Neutrophil (primary cell): Measurements from ENCODE around the gene C3orf33.
A peak's percentile ranks its signal among the peaks of the same experiment; 100 is the strongest.

ENCODE experiments used
- H3K27ac ChIP-seq: fragments of 200-600 bp; sonication (generic); 2 replicates; pipeline ENCODE4 v1.5.1; 2016; ENCODE audit warnings: mild to moderate bottlenecking, moderate library complexity
- H3K27me3 ChIP-seq: fragments of 200-600 bp; sonication (generic); 2 replicates; pipeline ENCODE4 v1.6.0; 2016; ENCODE audit warnings: mild to moderate bottlenecking
- H3K36me3 ChIP-seq: fragments of 200-600 bp; sonication (generic); 2 replicates; pipeline ENCODE4 v1.5.1; 2017
- H3K4me1 ChIP-seq, 2 experiments: fragments of 200-600 bp in 1 of 2; sonication (generic) in 1 of 2; 1 replicate in 1 of 2; 2 replicates in 1 of 2; pipeline versions ENCODE4 v1.5.1 to v1.6.1; 2013 to 2016; ENCODE audit warnings: low read depth in 1 of 2, low read length in 1 of 2, mild to moderate bottlenecking in 1 of 2, moderate library complexity in 1 of 2; ENCODE audit not compliant: control insufficient read depth in 1 of 2, insufficient read depth in 1 of 2
- H3K4me3 ChIP-seq, 2 experiments: fragments of 200-600 bp in 1 of 2; sonication (generic) in 1 of 2; 1 replicate in 1 of 2; 2 replicates in 1 of 2; pipeline ENCODE4 v1.5.1; 2013 to 2016; ENCODE audit warnings: low read depth in 1 of 2, low read length in 1 of 2, mild to moderate bottlenecking in 1 of 2, moderate library complexity in 1 of 2
- H3K9me3 ChIP-seq: fragments of 200-600 bp; sonication (generic); 2 replicates; pipeline ENCODE4 v1.5.1; 2016
- TF ChIP-seq, protein P1 (sequence below): fragments of 200-600 bp; sonication (generic); IDR thresholded peaks from 2 replicates; pipeline ENCODE4 v1.5.1; 2016; ENCODE audit warnings: antibody characterized with exemption

The C3orf33 gene

DNA sequence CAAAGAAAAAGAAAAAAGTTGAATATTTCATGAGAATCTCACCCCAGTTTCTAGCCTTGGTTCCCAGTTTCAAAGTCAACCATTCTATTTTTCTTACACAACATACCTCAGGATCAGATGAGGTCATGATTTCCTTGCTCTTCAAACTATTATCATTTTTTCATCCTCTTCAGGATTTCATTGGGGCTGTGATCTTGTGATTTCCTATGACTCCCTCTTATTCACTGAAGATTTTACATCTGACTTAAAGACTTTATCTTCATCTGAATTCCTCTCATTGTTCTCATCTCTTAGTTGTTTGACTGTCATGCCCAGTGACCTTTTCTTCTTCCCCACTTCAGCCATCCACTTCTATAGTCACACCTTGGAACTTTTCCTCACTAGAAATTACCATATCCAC lies 3.1 kb upstream of the C3orf33 start:
- no peak overlapping the region for H3K27ac ChIP-seq
- no peaks in the 10 kb centered on the region for H3K27me3 ChIP-seq
- no peak overlapping the region for H3K4me3 ChIP-seq
- H3K36me3 ChIP-seq: no peaks in the 10 kb centered on the region
- TF ChIP-seq, protein P1, sequence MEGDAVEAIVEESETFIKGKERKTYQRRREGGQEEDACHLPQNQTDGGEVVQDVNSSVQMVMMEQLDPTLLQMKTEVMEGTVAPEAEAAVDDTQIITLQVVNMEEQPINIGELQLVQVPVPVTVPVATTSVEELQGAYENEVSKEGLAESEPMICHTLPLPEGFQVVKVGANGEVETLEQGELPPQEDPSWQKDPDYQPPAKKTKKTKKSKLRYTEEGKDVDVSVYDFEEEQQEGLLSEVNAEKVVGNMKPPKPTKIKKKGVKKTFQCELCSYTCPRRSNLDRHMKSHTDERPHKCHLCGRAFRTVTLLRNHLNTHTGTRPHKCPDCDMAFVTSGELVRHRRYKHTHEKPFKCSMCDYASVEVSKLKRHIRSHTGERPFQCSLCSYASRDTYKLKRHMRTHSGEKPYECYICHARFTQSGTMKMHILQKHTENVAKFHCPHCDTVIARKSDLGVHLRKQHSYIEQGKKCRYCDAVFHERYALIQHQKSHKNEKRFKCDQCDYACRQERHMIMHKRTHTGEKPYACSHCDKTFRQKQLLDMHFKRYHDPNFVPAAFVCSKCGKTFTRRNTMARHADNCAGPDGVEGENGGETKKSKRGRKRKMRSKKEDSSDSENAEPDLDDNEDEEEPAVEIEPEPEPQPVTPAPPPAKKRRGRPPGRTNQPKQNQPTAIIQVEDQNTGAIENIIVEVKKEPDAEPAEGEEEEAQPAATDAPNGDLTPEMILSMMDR: no peak
- no peaks in the 10 kb centered on the region for H3K9me3 ChIP-seq
- H3K4me1 ChIP-seq: peaks cover 6 to 9% of the 10 kb centered on the region in 2 experiments

DNA sequence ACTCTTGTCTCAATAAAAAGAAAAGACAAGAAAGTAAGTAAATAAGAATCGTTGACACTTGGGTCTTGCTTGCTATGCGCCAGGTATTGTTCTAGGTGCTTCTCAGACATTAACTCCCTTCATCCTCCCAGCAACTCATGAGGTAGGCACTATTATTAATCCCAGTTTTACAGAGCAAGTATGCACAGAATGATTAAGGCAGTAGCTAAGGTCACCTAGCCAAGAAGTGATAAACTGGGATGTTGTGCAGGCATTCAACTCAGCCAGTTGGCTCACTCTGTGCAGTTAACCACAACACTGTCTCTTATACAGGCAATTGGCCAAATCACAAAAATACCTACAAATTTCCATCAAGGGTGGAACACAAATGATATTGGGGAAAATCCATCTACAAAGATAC lies 1.7 kb upstream of the C3orf33 start:
- no peaks in the 10 kb centered on the region for H3K27me3 ChIP-seq
- TF ChIP-seq, protein P1: no peak
- H3K36me3 ChIP-seq: no peaks in the 10 kb centered on the region
- H3K4me1 ChIP-seq: peaks cover 6 to 9% of the 10 kb centered on the region in 2 experiments
- no peaks in the 10 kb centered on the region for H3K9me3 ChIP-seq
- no peak overlapping the region for H3K4me3 ChIP-seq
- H3K27ac ChIP-seq: no peak overlapping the region

DNA sequence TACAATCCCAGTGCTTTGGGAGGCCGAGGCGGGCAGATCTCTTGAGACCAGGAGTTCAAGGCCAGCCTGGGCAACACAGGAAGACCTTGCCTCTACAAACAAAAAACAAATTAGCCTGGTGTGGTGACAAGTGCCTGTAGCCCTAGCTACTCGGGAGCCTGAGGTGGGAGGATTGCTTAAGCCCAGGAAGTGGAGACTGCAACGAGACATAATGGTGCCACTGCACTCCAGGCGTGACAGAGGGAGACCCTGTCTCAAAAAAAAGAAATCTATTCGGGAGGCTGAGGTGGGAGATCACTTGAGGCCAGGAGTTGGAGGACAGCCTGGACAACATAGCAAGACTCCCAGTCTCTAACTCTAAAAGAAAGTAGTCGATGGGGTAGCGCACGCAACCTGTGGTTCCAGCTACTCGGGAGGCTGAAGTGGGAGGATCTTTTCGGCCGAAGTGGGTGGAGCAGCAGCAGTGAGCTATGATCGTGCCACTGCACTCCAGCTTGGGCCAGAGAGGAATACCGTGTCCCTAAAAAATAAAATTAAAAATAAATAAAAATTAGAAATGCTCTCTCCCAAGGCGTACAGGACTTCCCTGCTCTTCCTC lies 775 bp downstream of the C3orf33 start:
- Histone ChIP-seq H3K27me3 (no peaks in the 10 kb centered on the region), H3K36me3 (no peaks in the 10 kb centered on the region), H3K9me3 (no peaks in the 10 kb centered on the region), H3K27ac (no peak overlapping the region), H3K4me1 (peaks cover 6 to 9% of the 10 kb centered on the region in 2 experiments), H3K4me3 (peak overlapping the region; percentile 64 to 81)
- TF ChIP-seq, protein P1: no peak

DNA sequence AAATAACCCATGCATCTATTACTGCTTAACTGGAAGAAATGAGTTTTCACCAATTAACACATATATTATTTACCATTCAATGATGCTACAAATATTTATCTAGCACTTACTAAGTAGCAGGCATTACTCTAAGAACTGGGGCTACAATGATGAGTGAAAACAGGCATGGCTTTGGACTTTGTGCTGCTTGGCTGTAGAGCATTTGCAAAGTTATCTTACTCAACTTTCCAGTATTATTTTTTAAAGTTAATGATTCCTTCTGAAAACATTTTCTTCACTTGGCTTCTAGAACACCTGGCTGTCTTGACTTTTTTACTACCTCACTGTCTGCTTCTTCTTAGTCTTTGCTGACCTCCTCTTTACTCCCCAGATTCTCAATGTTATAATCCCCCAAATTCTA lies 1.8 kb downstream of the C3orf33 start:
- Histone ChIP-seq H3K27ac (no peak overlapping the region), H3K36me3 (no peaks in the 10 kb centered on the region), H3K4me3 (no peak overlapping the region), H3K9me3 (no peaks in the 10 kb centered on the region), H3K4me1 (peaks cover 6 to 9% of the 10 kb centered on the region in 2 experiments), H3K27me3 (no peaks in the 10 kb centered on the region)
- TF ChIP-seq, protein P1: no peak

DNA sequence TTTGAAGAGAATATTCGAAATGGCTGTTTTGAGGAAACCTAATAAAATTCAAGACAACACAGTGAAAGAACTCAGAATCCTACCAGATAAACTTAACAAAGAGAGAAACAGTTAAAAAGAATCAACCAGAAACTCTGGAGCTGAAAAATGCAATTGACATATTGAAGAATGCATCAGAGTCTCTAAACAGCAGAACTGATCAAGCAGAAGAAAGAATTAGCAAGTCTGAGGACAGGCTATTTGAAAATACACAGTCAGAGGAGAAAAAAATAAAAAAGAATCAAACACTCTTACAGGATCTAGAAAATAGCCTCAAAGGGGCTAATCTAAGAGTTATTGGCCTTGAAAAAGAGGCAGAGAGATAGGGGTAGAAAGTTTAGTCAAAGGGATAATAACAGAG lies 13.5 kb downstream of the C3orf33 start:
- Histone ChIP-seq H3K27me3 (no peaks in the 10 kb centered on the region), H3K9me3 (no peaks in the 10 kb centered on the region), H3K4me1 (peaks cover 9 to 16% of the 10 kb centered on the region in 2 experiments), H3K4me3 (no peak overlapping the region), H3K27ac (no peak overlapping the region), H3K36me3 (no peaks in the 10 kb centered on the region)
- TF ChIP-seq, protein P1: no peak

DNA sequence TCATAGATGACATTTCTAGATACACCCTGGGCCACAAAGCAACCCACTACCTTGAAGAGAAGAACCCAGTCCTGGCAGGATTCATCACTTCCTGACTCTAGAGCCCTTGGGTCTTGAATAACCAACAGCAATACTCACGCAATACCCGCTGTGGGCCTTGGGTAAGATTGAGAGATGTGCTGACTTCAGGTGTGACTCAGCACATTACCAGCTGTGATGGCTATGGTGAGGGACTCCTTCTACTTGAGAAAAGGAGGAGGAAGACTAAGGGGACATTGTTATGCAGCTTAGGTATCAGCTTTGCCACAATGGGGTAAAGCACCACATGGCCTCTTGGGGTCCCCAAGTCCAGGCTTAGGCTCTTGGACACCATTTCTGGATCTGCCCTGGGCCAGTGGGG lies 14.9 kb downstream of the C3orf33 start:
- no peaks in the 10 kb centered on the region for H3K9me3 ChIP-seq
- no peaks in the 10 kb centered on the region for H3K27me3 ChIP-seq
- H3K4me1 ChIP-seq: peaks cover 9 to 16% of the 10 kb centered on the region in 2 experiments
- no peak overlapping the region for H3K4me3 ChIP-seq
- TF ChIP-seq, protein P1: no peak
- no peaks in the 10 kb centered on the region for H3K36me3 ChIP-seq
- H3K27ac ChIP-seq: peak overlapping the region; percentile 59
